GM18508 (cell line): Measurements from ENCODE around the gene EMX1.

Experiments
- ATAC-seq: cut with Tn5 transposase; IDR thresholded peaks from one replicate; pipeline ENCODE4 v1.9.1; 2021; ENCODE audit warnings: moderate number of reproducible peaks; ENCODE audit not compliant: insufficient read depth, unreplicated experiment

Gene EMX1

GRCh38 chr2:72940786-72941185, 23.5 kb downstream of the EMX1 start:
- ATAC-seq, result no peak

GRCh38 chr2:72942293-72942692, 25.0 kb downstream of the EMX1 start:
- no peak for ATAC-seq

- no peak for ATAC-seq
Measured at GRCh38 chr2:72942881-72943418, 25.6 kb downstream of the EMX1 start.

- ATAC-seq, result no peak
Measured at GRCh38 chr2:72943540-72944395, 26.4 kb downstream of the EMX1 start.

GRCh38 chr2:72944804-72945449, 27.6 kb downstream of the EMX1 start:
- no peak for ATAC-seq

- ATAC-seq, result no peak
Measured at GRCh38 chr2:72945450-72946019, 28.2 kb downstream of the EMX1 start.

- no peak for ATAC-seq
Measured at GRCh38 chr2:72946466-72946865, 29.1 kb downstream of the EMX1 start.

- no peak for ATAC-seq
Measured at GRCh38 chr2:72947952-72948830, 30.9 kb downstream of the EMX1 start.

GRCh38 chr2:72949045-72949444, 31.7 kb downstream of the EMX1 start:
- no peak for ATAC-seq

GRCh38 chr2:72949642-72950041, 32.3 kb downstream of the EMX1 start:
- ATAC-seq, result no peak

- ATAC-seq, result no peak
Measured at GRCh38 chr2:72950558-72951255, 33.4 kb downstream of the EMX1 start.

- no peak for ATAC-seq
Measured at GRCh38 chr2:72951303-72952095, 34.2 kb downstream of the EMX1 start.

GRCh38 chr2:72952110-72952823, 34.9 kb downstream of the EMX1 start:
- ATAC-seq, result no peak

GRCh38 chr2:72952961-72953360, 35.6 kb downstream of the EMX1 start:
- no peak for ATAC-seq

- ATAC-seq, result no peak
Measured at GRCh38 chr2:72953528-72953927, 36.2 kb downstream of the EMX1 start.

- no peak for ATAC-seq
Measured at GRCh38 chr2:72953976-72954375, 36.7 kb downstream of the EMX1 start.

GRCh38 chr2:72954376-72955227, 37.3 kb downstream of the EMX1 start:
- no peak for ATAC-seq
